ENCODE results near the gene ROPN1B.

ROPN1B gene

GRCh38 chr3:126005951-126006350, 37.0 kb downstream of the ROPN1B start:
- no peak for FAIRE-seq

- no peak for FAIRE-seq
Observed at GRCh38 chr3:126008219-126008618, 39.2 kb downstream of the ROPN1B start.

DNA sequence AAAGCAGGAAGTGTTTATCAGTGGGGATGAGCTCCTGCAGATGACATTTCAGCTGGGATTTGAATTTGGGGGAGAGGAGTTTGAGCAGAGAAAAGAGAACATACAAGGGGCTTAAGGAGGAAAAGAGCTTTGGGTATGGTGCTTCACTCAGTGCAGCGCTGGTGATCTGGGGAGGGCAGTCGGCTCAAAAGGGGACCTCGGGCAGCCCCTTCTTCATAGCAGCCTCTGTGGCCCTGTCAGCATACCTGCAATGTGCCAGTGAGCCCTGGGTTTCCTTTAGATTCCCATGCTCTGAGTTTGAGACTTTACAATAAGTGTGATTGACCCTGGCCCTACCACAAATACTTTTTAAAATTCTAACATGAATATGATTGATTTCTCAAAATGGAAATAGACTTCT, 40.2 kb downstream of the ROPN1B start:
- FAIRE-seq, result no peak

- FAIRE-seq, result no peak
Observed at GRCh38 chr3:126013751-126014156, 44.8 kb downstream of the ROPN1B start.

DNA sequence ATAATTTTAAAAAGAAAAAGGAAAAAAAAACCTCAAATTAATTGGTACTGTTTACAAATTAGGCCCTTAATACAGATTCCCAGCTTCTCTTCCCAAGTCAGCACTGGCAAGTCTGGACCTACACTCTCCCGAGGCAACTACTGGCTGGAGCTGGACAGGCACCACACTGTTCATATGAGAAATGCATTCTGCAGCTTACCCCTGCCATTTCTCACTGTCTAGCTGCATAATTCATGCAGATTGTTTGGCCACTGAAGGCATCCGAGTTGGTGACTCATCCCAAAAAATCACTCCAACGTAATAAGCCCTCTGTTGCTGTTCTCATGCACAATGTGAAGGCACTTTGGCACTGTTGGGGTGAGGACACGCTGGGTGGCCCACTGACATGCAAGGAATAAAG, 45.3 kb downstream of the ROPN1B start:
- no peak for FAIRE-seq

GRCh38 chr3:126015075-126015474, 46.1 kb downstream of the ROPN1B start:
- no peak for FAIRE-seq

- FAIRE-seq, result no peak
Observed at GRCh38 chr3:126016616-126017015, 47.6 kb downstream of the ROPN1B start.

- no peak for FAIRE-seq
Observed at GRCh38 chr3:126017362-126017761, 48.4 kb downstream of the ROPN1B start.

DNA sequence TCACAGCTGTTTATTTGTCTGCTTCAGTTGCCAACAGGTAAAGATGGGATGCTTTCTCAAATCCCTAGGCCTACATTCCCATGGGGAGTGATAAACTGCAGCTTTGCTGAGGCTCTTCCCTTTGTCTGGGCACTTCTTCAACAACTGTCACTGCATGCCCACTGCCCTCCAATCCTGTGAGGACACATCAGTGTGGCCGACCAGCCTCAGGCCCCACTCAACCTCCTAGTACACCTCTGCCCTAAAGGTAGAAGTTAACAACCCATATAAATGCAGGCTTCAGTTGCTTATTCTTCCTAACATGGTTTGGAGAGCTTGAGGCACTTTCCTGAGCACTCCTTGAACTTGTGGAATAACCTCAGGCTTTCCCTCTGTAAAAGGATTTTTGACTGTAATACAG, 49.6 kb downstream of the ROPN1B start:
- FAIRE-seq, result no peak

GRCh38 chr3:126018995-126019394, 50.0 kb downstream of the ROPN1B start:
- no peak for FAIRE-seq

- no peak for FAIRE-seq
Observed at GRCh38 chr3:126019683-126020082, 50.7 kb downstream of the ROPN1B start.

DNA sequence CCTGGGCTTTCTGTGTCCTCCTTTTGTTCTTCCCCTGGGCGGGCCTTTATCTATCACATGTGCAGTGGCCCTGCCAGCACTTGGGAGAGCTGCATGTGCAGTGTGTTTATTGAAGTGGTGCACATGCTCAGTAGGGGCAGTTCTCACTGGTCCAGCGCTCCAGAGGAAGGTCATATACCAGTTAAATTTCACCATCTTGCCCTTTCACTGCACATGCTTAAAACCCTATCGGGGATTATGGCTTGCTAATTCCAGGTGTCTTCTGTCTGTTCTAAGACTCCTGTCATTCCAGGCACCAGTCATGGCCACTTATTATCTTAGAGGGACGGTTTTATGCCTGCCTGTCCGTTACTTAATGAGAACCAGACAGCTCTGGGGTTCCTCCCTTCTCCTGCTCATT, 52.2 kb downstream of the ROPN1B start:
- FAIRE-seq, result no peak

GRCh38 chr3:126021702-126022101, 52.7 kb downstream of the ROPN1B start:
- no peak for FAIRE-seq

DNA sequence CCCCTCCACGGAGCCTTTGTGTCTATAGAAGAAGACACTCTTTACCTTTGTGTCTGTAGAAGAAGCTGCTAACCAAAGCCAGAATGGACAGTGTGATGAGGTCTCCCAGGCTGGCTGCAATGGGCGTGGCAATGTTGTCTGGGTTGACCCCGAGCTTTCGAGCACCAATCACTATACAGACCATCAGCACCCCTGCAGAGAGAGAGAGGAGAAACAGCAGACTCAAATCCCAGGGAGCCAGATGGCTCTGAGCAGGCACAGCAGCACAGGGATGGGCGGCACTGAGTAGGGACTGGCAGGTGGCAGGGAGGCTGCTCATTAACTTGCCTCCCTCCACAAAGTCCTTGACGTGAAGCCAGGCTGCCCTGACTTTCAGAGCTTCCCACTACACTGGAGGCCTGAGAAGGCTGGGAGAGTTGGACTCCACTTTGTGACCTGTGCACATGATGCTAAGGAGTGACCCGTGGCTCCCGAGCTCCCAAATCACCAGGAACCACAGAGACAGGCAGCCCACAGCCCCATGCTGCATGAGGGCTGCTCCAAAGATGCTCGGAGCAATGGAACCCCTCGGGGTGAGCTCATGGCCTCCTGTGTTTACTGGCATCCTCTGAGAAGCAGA, 53.9 kb downstream of the ROPN1B start:
- FAIRE-seq, result no peak

- FAIRE-seq, result no peak
Observed at GRCh38 chr3:126023390-126023789, 54.4 kb downstream of the ROPN1B start.

DNA sequence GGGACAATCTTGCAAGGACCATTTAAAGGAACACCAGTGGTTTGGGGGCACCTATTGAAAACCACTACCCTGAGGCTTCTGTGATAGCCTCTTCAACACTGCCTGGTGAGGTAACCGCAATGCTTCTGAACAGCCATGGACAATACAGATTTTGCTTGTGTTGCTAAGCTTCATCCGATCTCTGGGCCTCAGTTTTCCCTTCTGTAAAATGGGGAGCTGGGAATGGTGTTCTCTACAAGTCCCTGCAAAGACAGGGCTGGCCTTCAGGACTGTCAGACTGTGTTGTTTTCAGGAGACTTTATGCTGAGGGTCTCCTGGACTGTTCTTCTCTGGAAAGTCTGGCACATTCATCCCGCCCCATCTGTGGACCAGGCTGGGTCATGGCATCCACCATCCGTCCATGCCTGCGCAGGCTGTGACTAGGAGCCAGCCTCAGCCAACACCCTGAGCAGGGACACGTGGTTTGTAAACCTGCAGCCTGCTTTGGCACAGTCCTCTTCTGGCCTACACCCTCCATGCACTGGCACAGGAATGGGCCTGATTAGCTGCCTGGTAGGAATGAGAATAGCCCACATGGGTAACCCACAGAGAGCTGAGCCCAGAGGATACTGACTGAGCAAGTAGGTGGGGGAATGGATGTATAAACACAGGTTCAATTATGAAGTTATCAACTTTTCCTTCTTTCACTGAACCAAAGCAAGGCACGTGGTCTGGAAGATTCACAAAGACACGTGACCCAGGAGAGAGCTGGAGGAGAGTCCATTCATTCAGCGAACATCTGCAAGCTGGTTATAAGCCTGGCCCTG, 55.3 kb downstream of the ROPN1B start:
- no peak for FAIRE-seq

DNA sequence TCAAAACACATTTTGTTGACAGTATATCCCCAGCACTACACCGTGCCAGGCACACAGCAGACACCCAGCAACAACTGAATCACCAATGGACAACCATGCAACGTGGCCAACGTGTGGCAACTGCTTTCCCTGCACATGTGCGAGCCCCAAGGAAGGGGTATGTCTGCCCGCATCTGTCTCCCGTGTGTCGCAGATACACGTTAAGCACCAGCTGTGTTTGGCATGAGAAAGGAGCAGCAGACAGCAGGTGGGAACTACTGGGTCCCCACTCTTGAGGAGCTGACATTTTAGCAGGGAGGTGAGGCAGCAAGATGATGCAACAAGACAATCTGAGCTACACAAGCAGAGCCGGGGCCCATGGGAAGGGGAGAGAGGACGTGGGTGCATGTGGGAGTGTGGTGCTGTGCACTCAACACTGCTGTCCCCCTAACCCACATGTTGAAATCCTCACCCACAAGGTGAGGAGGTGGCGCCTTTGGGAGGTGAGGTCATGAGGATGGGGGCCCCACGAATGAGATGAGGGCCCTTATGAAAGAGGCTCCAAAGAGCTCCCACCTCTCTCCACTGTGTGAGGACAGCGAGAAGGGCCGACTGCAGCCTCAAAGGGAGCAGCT, 56.2 kb downstream of the ROPN1B start:
- no peak for FAIRE-seq

GRCh38 chr3:126025862-126026261, 56.9 kb downstream of the ROPN1B start:
- FAIRE-seq, result no peak

DNA sequence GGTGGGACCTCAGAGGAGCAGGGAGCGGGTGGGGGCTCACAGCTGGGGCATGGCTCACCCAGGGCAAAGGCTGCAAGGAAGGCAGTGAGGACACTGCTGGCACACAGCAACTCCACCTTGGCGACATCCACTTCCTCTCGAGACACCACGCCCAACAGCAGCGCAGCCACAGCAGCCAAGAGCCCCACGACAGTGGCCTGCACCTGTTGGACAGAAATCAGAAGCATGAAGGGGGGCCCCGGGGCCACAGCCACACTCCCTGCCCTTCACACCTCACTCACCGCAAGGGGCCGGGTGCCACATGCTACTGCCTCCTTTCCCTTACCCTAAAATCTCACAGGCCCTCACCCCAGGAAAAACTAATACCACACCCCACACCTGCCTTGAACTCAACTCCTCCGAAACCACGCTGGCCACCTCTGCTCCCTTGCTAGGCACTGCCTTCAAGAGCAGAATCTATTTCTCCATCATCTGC, 57.3 kb downstream of the ROPN1B start:
- FAIRE-seq, result no peak

- FAIRE-seq, result no peak
Observed at GRCh38 chr3:126026761-126027160, 57.8 kb downstream of the ROPN1B start.

DNA sequence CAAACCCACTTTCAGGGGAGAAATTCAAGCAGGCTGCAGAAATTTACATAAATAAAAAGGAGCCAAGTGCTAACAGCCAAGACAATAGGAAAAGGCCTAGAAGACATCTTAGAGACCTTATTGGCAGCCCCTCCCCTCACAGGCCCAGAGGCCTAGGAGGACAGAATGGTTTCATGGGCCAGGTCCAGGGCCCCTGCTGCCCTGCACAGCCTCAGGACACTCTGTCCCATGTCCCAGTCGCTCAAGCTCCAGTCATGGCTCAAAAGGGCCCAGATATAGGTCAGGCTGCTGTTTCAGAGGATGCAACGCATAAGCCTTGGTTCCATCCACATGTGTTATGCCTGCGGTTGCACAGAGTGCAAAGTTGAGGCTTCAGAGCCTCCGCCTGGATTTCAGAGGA, 59.1 kb downstream of the ROPN1B start:
- no peak for FAIRE-seq

DNA sequence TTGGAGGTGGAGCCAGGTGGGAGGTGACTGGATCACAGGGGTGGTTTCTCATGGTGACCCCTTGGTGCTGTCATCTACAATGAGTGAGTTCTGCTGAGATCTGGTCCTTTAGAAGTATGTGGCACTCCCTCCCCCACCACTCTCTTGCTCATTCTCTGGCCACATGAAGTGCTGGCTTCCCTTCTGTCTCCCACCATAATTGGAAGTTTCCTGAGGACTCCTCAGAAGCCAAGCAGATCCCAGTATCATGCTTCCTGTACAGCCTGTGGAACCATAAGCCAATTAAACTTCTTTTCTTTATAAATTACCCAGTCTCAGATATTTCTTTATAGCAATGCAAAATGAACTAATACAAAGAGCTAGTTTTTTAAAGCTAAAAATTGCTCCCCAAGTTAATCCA, 60.3 kb downstream of the ROPN1B start:
- FAIRE-seq, result no peak

DNA sequence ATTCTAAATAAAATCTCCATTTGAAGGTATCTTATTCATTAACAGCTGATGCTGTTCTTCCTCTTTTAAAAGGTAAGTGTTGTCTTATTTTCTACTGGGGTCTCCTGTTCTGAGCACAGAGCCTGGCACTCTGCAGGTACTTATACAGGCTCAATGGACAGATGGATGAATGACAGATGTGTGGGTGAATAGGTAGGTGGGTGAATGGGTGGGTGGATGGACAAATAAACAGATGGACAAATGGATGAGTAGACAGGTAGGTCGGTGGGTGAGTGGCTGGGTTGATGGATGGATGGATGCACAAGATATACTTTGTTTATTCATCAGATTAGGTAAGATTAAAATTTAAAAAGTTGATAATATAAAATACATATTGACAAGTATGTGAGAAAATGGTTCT, 61.5 kb downstream of the ROPN1B start:
- no peak for FAIRE-seq

GRCh38 chr3:126031981-126032471, 63.0 kb downstream of the ROPN1B start:
- no peak for FAIRE-seq

Measured in G401.6 (cell line).